Nephron progenitor cell (in vitro differentiated cells): Measurements from ENCODE around the gene SMC6.

ENCODE experiments used
- DNase-seq: peaks from one replicate; pipeline ENCODE4 v3.0.0; 2021
- H3K27ac Mint-ChIP-seq: 2 replicates; pipeline ENCODE4 v1.8.0; 2021; ENCODE audit warnings: mild to moderate bottlenecking, moderate library complexity, mixed read lengths
- H3K27me3 Mint-ChIP-seq: 2 replicates; pipeline ENCODE4 v1.8.0; 2021; ENCODE audit warnings: mild to moderate bottlenecking, low read depth, mixed read lengths; ENCODE audit not compliant: poor library complexity
- H3K36me3 Mint-ChIP-seq: 2 replicates; pipeline ENCODE4 v1.8.0; 2021; ENCODE audit warnings: low read depth, mixed read lengths
- H3K4me1 Mint-ChIP-seq: 2 replicates; pipeline ENCODE4 v1.8.0; 2021; ENCODE audit warnings: mixed read lengths
- H3K4me3 Mint-ChIP-seq: 2 replicates; pipeline ENCODE4 v1.8.0; 2021; ENCODE audit warnings: mild to moderate bottlenecking, moderate library complexity, mixed read lengths
- H3K9me3 Mint-ChIP-seq: 2 replicates; pipeline ENCODE4 v1.8.0; 2021; ENCODE audit warnings: mild to moderate bottlenecking, moderate library complexity, mixed read lengths
- TF ChIP-seq, protein P1 (sequence below): fragments of 200-600 bp; sonication (generic); IDR thresholded peaks from 2 replicates; pipeline ENCODE4 v1.5.0; 2021; ENCODE audit warnings: antibody characterized with exemption

Gene SMC6

DNA sequence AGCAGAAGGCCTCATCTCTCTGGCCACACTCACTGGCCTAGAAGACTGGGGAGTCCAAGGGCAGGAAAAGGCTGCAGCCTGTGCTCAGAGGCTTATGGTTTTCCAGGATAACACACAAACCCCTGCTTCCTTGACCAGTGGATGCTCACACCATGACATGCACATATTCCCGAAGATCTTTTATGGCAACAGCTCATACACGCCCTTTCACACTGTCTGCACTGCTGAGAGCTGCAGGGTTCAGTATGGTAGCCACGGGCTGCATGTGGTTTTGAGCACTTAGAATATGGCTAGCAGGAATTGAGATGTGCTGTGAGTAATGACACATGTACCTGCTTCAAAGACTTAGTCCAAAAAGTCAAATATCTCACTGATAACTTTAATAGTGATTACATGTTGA, 117.4 kb downstream of the SMC6 start:
- H3K36me3 Mint-ChIP-seq, result no peaks in the 10 kb centered on the region
- no peaks in the 10 kb centered on the region for H3K9me3 Mint-ChIP-seq
- no peak overlapping the region for H3K4me3 Mint-ChIP-seq
- no peak for DNase-seq
- H3K4me1 Mint-ChIP-seq, result peaks cover 19% of the 10 kb centered on the region
- H3K27ac Mint-ChIP-seq, result no peak overlapping the region
- TF ChIP-seq, protein P1, sequence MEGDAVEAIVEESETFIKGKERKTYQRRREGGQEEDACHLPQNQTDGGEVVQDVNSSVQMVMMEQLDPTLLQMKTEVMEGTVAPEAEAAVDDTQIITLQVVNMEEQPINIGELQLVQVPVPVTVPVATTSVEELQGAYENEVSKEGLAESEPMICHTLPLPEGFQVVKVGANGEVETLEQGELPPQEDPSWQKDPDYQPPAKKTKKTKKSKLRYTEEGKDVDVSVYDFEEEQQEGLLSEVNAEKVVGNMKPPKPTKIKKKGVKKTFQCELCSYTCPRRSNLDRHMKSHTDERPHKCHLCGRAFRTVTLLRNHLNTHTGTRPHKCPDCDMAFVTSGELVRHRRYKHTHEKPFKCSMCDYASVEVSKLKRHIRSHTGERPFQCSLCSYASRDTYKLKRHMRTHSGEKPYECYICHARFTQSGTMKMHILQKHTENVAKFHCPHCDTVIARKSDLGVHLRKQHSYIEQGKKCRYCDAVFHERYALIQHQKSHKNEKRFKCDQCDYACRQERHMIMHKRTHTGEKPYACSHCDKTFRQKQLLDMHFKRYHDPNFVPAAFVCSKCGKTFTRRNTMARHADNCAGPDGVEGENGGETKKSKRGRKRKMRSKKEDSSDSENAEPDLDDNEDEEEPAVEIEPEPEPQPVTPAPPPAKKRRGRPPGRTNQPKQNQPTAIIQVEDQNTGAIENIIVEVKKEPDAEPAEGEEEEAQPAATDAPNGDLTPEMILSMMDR, result no peak
- H3K27me3 Mint-ChIP-seq, result peaks cover 5% of the 10 kb centered on the region

GRCh38 chr2:17634997-17635396, 118.6 kb downstream of the SMC6 start:
- Mint-ChIP-seq H3K27me3 (peaks cover 5% of the 10 kb centered on the region), H3K9me3 (peaks cover 2% of the 10 kb centered on the region), H3K27ac (no peak overlapping the region), H3K36me3 (no peaks in the 10 kb centered on the region), H3K4me3 (no peak overlapping the region), H3K4me1 (peaks cover 19% of the 10 kb centered on the region)
- DNase-seq, result no peak
- TF ChIP-seq, protein P1, result no peak

DNA sequence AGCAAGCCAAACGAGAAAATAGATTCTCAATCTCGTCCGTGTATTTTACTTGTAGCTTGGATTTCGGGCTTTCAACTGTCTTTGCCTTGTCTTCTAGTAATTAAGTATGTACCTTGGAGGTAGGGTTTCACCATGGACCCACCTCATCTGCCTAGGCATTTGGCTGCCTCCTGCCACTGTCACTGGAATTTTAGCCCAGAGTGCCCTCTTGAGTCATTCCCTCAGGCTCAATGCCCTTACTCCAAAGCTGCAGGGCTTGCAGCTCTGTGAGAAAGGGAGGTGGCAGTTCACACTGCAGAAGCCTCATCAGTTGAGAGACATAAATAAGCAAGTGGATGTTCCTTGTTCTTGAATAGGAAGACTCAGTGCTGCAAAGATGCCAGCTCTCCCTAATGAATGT, 123.5 kb downstream of the SMC6 start:
- TF ChIP-seq, protein P1, result no peak
- Mint-ChIP-seq H3K36me3 (no peaks in the 10 kb centered on the region), H3K9me3 (peaks cover 8% of the 10 kb centered on the region), H3K4me1 (peaks cover 7% of the 10 kb centered on the region), H3K27me3 (peaks cover 3% of the 10 kb centered on the region), H3K27ac (no peak overlapping the region), H3K4me3 (no peak overlapping the region)
- no peak for DNase-seq

- peaks cover 20% of the 10 kb centered on the region for H3K9me3 Mint-ChIP-seq
- peaks cover 3% of the 10 kb centered on the region for H3K4me1 Mint-ChIP-seq
- TF ChIP-seq, protein P1, result no peak
- no peak for DNase-seq
- no peak overlapping the region for H3K27ac Mint-ChIP-seq
- H3K27me3 Mint-ChIP-seq, result peaks cover 3% of the 10 kb centered on the region
- H3K36me3 Mint-ChIP-seq, result no peaks in the 10 kb centered on the region
- no peak overlapping the region for H3K4me3 Mint-ChIP-seq
These were observed 125.0 kb downstream of the SMC6 start for GRCh38 chr2:17628349-17629261.

GRCh38 chr2:17627434-17627833, 126.2 kb downstream of the SMC6 start:
- H3K27ac Mint-ChIP-seq, result no peak overlapping the region
- no peak overlapping the region for H3K4me3 Mint-ChIP-seq
- TF ChIP-seq, protein P1, result no peak
- H3K36me3 Mint-ChIP-seq, result no peaks in the 10 kb centered on the region
- no peaks in the 10 kb centered on the region for H3K27me3 Mint-ChIP-seq
- no peaks in the 10 kb centered on the region for H3K4me1 Mint-ChIP-seq
- H3K9me3 Mint-ChIP-seq, result peaks cover 20% of the 10 kb centered on the region
- no peak for DNase-seq

DNA sequence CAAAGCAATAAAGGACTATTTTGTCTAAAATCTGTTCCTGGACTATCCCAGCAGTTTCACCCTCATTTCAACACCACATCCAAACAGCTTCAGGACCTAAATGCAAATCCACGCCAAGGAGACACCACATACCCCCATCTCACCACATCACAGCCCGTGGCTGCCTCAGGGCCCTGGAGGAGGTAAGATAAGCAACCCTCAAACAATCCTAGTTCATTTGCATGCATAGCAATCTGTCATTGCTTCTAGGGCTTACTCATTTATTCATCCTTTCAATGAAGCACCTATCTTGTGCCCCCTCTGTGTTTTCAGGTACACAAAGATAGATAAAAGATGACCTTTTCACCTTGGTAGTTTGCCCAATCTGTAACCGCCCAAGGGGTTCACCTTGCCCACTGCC, 126.6 kb downstream of the SMC6 start:
- no peak overlapping the region for H3K27ac Mint-ChIP-seq
- H3K27me3 Mint-ChIP-seq, result peaks cover 4% of the 10 kb centered on the region
- no peak overlapping the region for H3K4me3 Mint-ChIP-seq
- H3K36me3 Mint-ChIP-seq, result no peaks in the 10 kb centered on the region
- H3K4me1 Mint-ChIP-seq, result no peaks in the 10 kb centered on the region
- no peak for DNase-seq
- peaks cover 20% of the 10 kb centered on the region for H3K9me3 Mint-ChIP-seq
- TF ChIP-seq, protein P1, result no peak
